Body of pancreas (tissue), 4 donors: ENCODE measurements around the gene SLC5A10.

Experiments used
- POLR2A ChIP-seq, 3 donors: fragments of 450-650 bp; IDR thresholded peaks; one replicate each; pipeline ENCODE4 v1.6.1; 2016; ENCODE audit warnings: antibody characterized with exemption in 3 of 3, mild to moderate bottlenecking in 2 of 3
- TF ChIP-seq, protein P1 (sequence below), 7 experiments: fragments of 450-650 bp in 4 of 7; fragments of 200-600 bp in 3 of 7; sonication (generic) in 3 of 7; IDR thresholded peaks; one replicate each; pipeline ENCODE4 v1.5.1; 2016 to 2019; ENCODE audit warnings: antibody characterized with exemption in 7 of 7

GRCh38 chr17:19018600-19018950 is 66.6 kb downstream of the SLC5A10 start:
- TF ChIP-seq POLR2A (IDR thresholded peaks at IDR 0.05) = no peak
- TF ChIP-seq, protein P1, sequence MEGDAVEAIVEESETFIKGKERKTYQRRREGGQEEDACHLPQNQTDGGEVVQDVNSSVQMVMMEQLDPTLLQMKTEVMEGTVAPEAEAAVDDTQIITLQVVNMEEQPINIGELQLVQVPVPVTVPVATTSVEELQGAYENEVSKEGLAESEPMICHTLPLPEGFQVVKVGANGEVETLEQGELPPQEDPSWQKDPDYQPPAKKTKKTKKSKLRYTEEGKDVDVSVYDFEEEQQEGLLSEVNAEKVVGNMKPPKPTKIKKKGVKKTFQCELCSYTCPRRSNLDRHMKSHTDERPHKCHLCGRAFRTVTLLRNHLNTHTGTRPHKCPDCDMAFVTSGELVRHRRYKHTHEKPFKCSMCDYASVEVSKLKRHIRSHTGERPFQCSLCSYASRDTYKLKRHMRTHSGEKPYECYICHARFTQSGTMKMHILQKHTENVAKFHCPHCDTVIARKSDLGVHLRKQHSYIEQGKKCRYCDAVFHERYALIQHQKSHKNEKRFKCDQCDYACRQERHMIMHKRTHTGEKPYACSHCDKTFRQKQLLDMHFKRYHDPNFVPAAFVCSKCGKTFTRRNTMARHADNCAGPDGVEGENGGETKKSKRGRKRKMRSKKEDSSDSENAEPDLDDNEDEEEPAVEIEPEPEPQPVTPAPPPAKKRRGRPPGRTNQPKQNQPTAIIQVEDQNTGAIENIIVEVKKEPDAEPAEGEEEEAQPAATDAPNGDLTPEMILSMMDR (IDR thresholded peaks at IDR 0.05) = no peak
